NCI-H524 (cell line): Measurements from ENCODE around the gene FLII.

ENCODE experiments used
- DNase-seq, 2 experiments: peaks; one replicate each; lab custom pipeline; 2025; lab: John Stamatoyannopoulos, UW

FLII gene

DNA sequence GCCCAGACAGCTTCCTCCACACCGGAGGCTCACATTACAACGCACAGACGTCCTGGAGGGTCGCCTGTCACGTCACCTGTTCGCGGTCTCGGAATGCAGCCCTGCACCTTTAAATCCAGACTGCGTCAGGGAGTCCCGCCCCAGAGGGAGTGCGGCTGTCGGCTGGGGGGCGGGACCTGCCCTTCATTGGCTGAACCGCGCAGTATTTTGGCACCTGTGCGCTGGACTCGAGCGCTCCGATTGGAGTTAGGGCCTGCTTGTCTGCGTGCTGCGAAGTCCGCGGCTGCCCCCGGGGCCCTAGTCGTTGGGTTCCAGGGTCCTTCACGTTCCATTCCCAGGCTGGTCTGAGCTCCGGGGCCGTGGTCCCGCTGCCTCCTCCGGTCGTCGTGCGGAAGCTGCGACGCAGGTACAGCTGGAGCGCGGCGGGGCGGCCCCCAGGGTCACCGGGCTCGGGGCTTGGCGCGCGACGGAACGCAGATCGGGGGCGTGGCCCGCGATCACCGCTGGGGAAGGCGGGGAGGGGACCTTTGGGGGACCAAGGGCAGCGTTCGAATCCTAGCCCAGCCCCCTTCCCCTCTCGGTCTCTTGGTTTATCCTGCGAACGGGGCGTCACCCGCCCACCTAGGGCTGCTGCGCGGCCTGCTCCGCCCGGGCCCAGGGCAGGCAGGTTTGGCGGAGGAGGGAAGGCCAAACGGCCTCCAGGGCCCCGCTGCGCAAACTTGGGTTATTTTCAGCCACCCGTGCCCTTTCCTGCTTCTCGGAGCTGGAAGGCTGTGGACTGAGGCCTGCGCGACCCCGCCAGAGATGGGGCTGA lies 2.0 kb upstream of the FLII start, which contains the start of gene MIEF2:
Gene MIEF2 (plus strand): TSS at position 331 of the 814 bp plus-strand sequence. CDS start 2,059 bp downstream, outside the sequence.
- DNase-seq, result peak; percentile 74 to 90

DNA sequence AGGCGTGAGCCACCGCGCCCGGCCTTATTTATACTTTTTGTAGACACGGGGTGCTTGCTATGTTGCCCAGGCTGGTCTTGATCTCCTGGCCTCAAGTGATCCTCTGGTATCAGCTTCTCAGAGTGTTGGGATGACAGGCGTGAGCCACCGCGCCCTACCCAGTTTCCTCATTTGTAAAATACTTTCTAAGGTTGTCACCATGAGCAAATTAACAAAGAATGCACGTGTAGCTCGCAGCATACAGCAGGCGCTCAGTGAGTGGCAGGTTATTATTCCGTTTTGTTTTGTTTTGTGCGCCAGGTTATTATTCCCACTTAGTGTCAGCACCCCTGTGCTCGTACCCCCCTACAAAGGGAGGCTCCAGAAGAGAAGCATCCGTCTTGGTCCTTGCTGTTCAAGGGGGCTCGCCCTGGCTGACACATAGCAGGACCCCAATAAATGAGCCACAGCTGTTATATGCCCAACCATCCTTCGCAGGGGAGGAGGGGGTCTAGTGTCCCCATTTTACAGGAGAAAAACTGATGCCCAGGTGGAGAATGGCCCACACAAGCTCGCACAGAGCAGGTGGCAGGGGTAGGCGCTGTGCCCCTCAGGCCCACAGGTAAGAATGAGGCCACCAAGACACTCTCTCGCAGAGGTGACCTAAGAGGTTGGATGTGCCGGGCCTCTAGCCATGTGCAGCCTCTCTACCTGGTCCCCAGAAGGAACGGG lies 1.2 kb upstream of the FLII start:
- DNase-seq, result no peak

GRCh38 chr17:18257982-18258355 lies 569 bp downstream of the FLII start:
- peak in 1 of 2 experiments; percentile 46 for DNase-seq

- DNase-seq, result no peak
Measured at GRCh38 chr17:18257268-18257981, 1.1 kb downstream of the FLII start.

- no peak for DNase-seq
Measured at GRCh38 chr17:18256776-18257175, 1.8 kb downstream of the FLII start.

DNA sequence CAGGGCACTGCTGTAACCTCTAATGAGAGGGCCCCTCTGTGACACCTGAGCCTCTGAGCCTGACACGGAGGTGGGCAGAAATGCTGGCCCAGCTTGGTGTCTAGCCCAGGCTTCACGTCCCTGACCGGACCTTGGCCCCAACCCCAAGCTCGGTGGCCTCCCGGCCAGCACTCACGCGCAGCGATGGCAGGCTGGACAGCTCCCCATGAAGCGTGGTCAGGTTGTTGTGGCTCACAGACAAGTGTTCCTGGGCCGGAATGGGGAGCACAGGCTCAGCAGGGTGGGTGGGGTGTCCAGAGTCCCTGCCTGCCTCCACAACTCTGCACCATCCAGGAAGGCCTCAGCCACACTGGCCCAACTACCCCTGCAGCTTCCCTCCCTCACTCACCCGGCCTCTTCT lies 2.2 kb downstream of the FLII start:
- no peak for DNase-seq

DNA sequence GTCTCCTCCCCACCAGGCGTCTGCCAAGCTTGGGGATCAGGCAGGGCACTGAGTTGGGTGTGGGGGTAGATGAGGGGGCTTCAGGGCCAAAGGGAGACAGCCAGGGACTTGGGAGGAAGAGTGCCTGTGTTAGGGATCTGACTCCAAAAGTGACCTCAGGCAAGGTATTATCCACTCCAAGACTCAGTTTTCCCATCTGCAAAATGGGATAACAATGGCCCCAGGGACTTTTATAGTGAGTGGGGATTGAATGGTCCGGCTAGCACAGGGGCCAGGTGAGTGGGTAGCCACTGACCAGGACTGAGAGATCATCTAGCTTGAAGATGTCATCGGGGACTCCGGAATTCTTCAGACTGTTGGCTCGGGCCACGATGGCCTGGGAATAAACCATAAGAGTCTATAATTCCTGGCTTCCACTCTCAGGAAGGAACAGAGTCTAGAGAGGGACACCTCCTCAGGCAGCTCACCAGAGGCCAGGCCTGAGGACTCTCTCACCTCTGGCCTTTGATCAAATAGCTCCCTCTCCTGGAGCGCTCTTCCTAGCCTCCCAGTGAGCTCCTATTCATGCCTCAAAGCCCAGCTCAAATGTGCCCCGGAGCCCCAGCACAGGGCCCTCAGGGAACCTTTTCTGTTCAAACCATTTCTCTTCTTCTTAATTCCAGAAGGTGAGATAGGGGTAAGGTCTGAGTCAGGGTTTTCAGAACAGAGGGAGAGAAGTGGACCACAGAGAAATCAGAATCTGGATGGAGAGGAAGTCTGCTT lies 3.5 kb downstream of the FLII start:
- DNase-seq, result no peak

DNA sequence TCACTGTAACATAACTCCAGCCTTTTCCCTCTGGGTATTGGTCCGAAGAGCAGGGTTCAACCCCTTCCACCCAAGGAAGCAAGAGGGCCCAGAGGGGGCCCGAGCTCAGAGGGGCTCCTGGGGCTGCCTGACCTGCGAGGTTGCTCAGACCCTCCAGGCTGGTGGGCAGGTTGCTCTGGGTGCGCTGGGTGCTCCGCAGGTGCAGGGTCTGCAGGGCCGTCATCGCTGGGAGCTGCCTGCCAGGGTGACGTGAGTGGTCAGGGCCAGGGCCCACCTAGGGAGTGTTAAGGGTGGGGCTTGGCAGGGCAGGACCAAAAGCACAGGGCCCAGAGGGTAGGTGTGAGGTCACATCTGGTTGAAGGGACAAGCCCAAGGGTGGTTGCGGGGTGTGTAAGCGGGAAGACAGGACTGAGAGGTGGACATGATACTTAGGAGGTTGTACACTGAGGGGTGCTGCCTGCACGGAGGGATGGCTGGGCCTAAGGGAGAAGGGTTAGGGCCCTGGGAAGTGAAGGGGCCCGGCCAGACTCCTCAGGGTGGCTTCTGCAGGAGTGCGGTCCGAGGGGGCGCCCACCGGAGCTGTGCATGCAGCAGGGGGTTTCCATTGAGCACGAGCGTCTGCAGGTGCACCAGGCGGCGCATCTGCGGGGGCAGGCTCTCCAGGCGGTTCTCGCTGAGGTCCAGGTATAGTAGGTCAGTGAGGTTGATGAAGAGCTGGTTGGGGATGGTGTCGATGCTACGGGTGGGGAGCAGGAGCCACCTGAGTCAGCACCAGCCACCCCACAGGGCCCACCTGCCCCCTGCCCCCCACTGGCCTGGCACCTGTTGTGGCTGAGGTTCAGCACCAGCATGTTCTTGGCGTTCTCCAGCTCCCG lies 4.4 kb downstream of the FLII start:
- no peak for DNase-seq

- no peak for DNase-seq
Measured at GRCh38 chr17:18253187-18253884, 5.2 kb downstream of the FLII start.

DNA sequence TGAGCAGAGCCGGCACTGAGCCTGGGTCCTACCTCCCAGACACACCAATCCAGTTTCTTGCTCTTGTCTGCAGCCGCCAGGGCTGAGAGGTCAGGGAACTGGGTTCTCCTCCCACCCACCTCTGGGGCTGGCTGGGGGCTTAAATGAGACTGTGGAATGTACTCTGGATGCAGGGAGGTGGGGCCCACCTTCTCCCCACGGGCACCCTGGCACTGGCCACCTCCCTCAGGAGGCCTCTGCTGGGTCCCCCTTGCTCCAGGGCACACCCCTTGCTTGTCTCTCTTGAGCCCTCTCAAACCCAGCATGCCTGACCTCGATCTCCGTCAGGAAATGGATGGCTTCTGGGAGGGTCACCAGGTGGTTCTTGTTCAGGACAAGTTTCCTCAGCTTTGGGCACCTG lies 6.4 kb downstream of the FLII start:
- DNase-seq, result no peak

GRCh38 chr17:18251204-18251603 lies 7.3 kb downstream of the FLII start:
- DNase-seq, result no peak

DNA sequence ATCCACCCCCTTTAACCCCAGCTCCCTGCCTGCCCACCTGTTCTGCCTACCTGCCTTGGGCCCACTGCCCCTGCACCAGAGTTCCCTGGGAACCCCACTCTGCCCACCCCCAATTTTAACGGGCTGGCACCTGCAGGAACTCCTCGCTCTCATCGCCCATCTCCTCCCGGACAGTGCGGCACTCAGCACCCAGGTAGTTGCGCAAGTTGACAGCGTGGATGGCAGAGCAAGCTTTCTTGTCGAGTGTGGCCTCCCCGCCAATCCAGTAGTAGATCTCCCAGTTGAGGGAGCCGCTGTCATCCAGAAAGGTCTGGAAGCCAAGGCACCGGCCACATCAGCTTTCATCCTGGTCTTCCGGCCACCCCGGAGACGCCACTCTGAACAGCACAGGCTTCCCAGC lies 7.8 kb downstream of the FLII start:
- DNase-seq, result no peak

GRCh38 chr17:18250259-18250658 lies 8.3 kb downstream of the FLII start:
- DNase-seq, result no peak

- no peak for DNase-seq
Measured at GRCh38 chr17:18248811-18249210, 9.7 kb downstream of the FLII start.

GRCh38 chr17:18248300-18248731 lies 10.2 kb downstream of the FLII start:
- peak; percentile 60 to 79 for DNase-seq

GRCh38 chr17:18247613-18248001 lies 10.9 kb downstream of the FLII start:
- DNase-seq, result no peak

GRCh38 chr17:18246880-18247612 lies 11.5 kb downstream of the FLII start:
- DNase-seq, result no peak

DNA sequence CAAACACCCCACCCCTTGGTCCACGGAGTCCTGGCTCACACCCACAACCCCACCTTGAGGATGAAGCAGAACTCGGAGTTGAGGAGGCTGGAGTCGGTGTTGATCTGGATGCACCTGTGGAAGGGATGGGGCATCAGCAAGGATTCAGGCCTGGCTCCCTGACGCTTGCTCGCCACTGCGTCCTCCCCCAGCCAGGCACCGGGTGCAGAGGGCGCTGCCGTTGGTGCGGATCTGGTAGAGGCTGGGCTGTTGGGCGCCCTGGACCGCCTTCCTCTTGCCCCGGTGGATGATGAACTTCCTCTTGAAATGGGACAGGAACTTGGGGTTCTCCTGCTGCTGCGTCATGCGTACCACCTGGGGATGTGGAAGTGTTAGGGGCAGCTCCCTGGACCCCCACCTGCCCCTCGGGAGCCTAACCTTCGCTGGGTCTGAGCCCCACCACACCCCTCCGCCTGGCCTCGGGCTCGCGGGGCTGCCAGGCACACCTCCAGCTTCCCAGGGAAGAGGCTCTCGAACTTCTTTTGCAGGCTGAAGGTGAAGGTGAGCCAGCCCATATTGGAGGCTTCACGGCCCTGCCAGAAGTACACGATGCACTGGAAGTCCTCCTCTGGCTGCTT lies 12.3 kb downstream of the FLII start:
- DNase-seq, result no peak
